GM12878 (cell line): ENCODE measurements around the gene SLX4. TPM values are rescaled to one million over a fixed set of nuclear protein-coding genes. Genes with fewer than 3 reads are reported as not detected.
A peak's percentile ranks its signal among the peaks of the same experiment; 100 is the strongest.

ENCODE experiments used
- ATAC-seq: fragments of 200-7000 bp; cut with Tn5 transposase; 3 replicates; pipeline ENCODE4 v1.9.1; 2020; ENCODE audit warnings: mild to moderate bottlenecking, moderate library complexity
- BruUV-seq: library from RNA; stranded (reverse); fragments of 400-500 nt; replicated peaks from 2 replicates; lab custom pipeline; 2021; lab: Mats Ljungman, UMichigan
- CTCF ChIA-PET: fragments of 300-600 bp; sonication (Branson Sonifier 250); formaldehyde crosslinking; extraction: SDS; loops from one replicate; lab custom pipeline; 2021; ENCODE audit warnings: inconsistent platforms; lab: Yijun Ruan, JAX
- POLR2A ChIA-PET: fragments of 350-600 bp; formaldehyde crosslinking; extraction: SDS; loops from one replicate; lab custom pipeline; 2021; ENCODE audit warnings: inconsistent platforms; lab: Charles Lee
- RAD21 ChIA-PET: fragments of 300-600 bp; sonication (Branson Sonifier 250); formaldehyde crosslinking; loops from one replicate; lab custom pipeline; 2023; ENCODE audit warnings: antibody characterized with exemption; ENCODE audit not compliant: unreplicated experiment; lab: Charles Lee
- SMC1A ChIA-PET: fragments of 300-600 bp; sonication (Branson Sonifier 250); formaldehyde crosslinking; loops from one replicate; lab custom pipeline; 2023; ENCODE audit not compliant: unreplicated experiment, uncharacterized antibody; lab: Charles Lee
- DNase-seq: peaks from one replicate; pipeline ENCODE4 v3.0.0-alpha.2; 2011; ENCODE audit warnings: low read depth, low spot score
- FAIRE-seq: peaks from 3 replicates; lab custom pipeline; 2011; peaks lifted over from hg19 to GRCh38; lab: Jason Lieb, UNC
- H2AFZ ChIP-seq: 2 replicates; pipeline ENCODE4 v1.6.0; 2011; ENCODE audit warnings: low read depth, low read length, control low read depth; ENCODE audit not compliant: control insufficient read depth
- H3K27ac ChIP-seq: 2 replicates; pipeline ENCODE4 v1.5.1; 2011; ENCODE audit warnings: control low read depth; ENCODE audit not compliant: control insufficient read depth, insufficient read depth
- H3K27me3 ChIP-seq, 2 experiments: replicated peaks in 1 of 2; 2 replicates each; pipeline versions ENCODE4 v1.6.0 to v1.6.1; 2011; ENCODE audit warnings: low read length in 1 of 2; ENCODE audit not compliant: control insufficient read depth in 2 of 2, insufficient read depth in 2 of 2
- H3K36me3 ChIP-seq, 2 experiments: 2 replicates each; pipeline ENCODE4 v1.5.1; 2011; ENCODE audit warnings: low read length in 1 of 2; ENCODE audit not compliant: control insufficient read depth in 2 of 2, insufficient read depth in 2 of 2
- H3K4me1 ChIP-seq: 2 replicates; pipeline ENCODE4 v1.6.1; 2011; ENCODE audit warnings: mild to moderate bottlenecking, low read length, moderate library complexity, mixed read lengths; ENCODE audit not compliant: control insufficient read depth, insufficient read depth
- H3K4me2 ChIP-seq: 2 replicates; pipeline ENCODE4 v1.6.0; 2011; ENCODE audit warnings: control low read depth; ENCODE audit not compliant: control insufficient read depth, insufficient read depth
- H3K4me3 ChIP-seq: fragments of 200-600 bp; sonication (generic); 2 replicates; pipeline ENCODE4 v1.5.1; 2016
- H3K79me2 ChIP-seq: 2 replicates; pipeline ENCODE4 v1.6.0; 2011; ENCODE audit warnings: low read length; ENCODE audit not compliant: control insufficient read depth, insufficient read depth
- H3K9ac ChIP-seq: 2 replicates; pipeline ENCODE4 v1.8.0; 2011; ENCODE audit warnings: low read length, control low read depth, mixed read lengths; ENCODE audit not compliant: control insufficient read depth, insufficient read depth
- H3K9me3 ChIP-seq: replicated peaks from 3 replicates; pipeline ENCODE4 v1.5.1; 2011; ENCODE audit warnings: mild to moderate bottlenecking, low read length; ENCODE audit not compliant: control insufficient read depth, insufficient read depth
- H4K20me1 ChIP-seq: 2 replicates; pipeline ENCODE4 v1.6.0; 2011; ENCODE audit not compliant: control insufficient read depth, insufficient read depth
- ESRRA ChIP-seq: IDR thresholded peaks from 2 replicates; pipeline ENCODE4 v1.6.1; 2012; ENCODE audit warnings: mild to moderate bottlenecking, low read length, improper control_type of control experiment
- ETV6 ChIP-seq, 2 experiments: fragments of 450-650 bp in 1 of 2; IDR thresholded peaks in 1 of 2; conservative IDR thresholded peaks in 1 of 2; 2 replicates each; pipeline ENCODE4 v1.6.1; 2014; ENCODE audit warnings: antibody characterized with exemption in 1 of 2, borderline replicate concordance in 1 of 2, low read depth in 1 of 2, mild to moderate bottlenecking in 1 of 2, moderate library complexity in 1 of 2
- HDAC6 ChIP-seq: fragments of 200-600 bp; sonication (generic); IDR thresholded peaks from one replicate; pipeline ENCODE4 v1.8.0; 2017; ENCODE audit warnings: antibody characterized with exemption; ENCODE audit not compliant: unreplicated experiment
- HSF1 ChIP-seq: fragments of 150-350 bp; IDR thresholded peaks from 2 replicates; pipeline ENCODE4 v1.6.1; 2014; ENCODE audit warnings: mild to moderate bottlenecking, low read depth, low read length
- MEF2B ChIP-seq: fragments of 450-650 bp; IDR thresholded peaks from 2 replicates; pipeline ENCODE4 v1.6.1; 2018; ENCODE audit warnings: mild to moderate bottlenecking, moderate library complexity; ENCODE audit not compliant: partially characterized antibody, poor library complexity, severe bottlenecking
- NR2C2 ChIP-seq: IDR thresholded peaks from 2 replicates; pipeline ENCODE4 v1.6.1; 2011; ENCODE audit warnings: borderline replicate concordance, low read depth; ENCODE audit not compliant: control insufficient read depth, insufficient read length
- NRF1 ChIP-seq: conservative IDR thresholded peaks from 2 replicates; pipeline ENCODE4 v1.6.1; 2011; ENCODE audit warnings: mild to moderate bottlenecking, low read depth, low read length, improper control_type of control experiment
- RAD21 ChIP-seq: IDR thresholded peaks from 2 replicates; pipeline ENCODE4 v1.6.1; 2011; ENCODE audit warnings: mild to moderate bottlenecking, low read depth, low read length, moderate library complexity; ENCODE audit not compliant: insufficient read depth
- RELB ChIP-seq: fragments of 450-650 bp; IDR thresholded peaks from 2 replicates; pipeline ENCODE4 v1.6.1; 2017; ENCODE audit warnings: low read depth, mild to moderate bottlenecking, moderate library complexity
- YY1 ChIP-seq: IDR thresholded peaks from 2 replicates; pipeline ENCODE4 v1.6.1; 2011; ENCODE audit warnings: low read depth, mild to moderate bottlenecking, low read length
- ZZZ3 ChIP-seq: IDR thresholded peaks from 2 replicates; pipeline ENCODE4 v1.6.1; 2011; ENCODE audit warnings: low read depth; ENCODE audit not compliant: control insufficient read depth, insufficient read length
- WGBS: methylation state at CpG from one replicate; pipeline ENCODE4 v1.1.6; 2016; ENCODE audit warnings: low lambda C conversion rate; ENCODE audit not compliant: insufficient replicate concordance, insufficient coverage; ENCODE audit errors: missing lambda C conversion rate; 5-methylcytosine and 5-hydroxymethylcytosine counted together
- in situ Hi-C: fragments of 300-500 bp; cut with MboI; formaldehyde crosslinking; loops from 9 replicates; pipeline ENCODE4 v1.14.3; 2018; ENCODE audit warnings: mixed read lengths
- intact Hi-C: fragments of 100-400 bp; cut with micrococcal nuclease; formaldehyde crosslinking; loops from one replicate; pipeline ENCODE4 v1.14.2; 2022; ENCODE audit not compliant: unreplicated experiment
- polyA plus RNA-seq, 11 experiments: library from polyadenylated mRNA; depleted of rRNA in 4 of 11; unstranded in 6 of 11; stranded (reverse) in 5 of 11; fragments of >200 nt; fragmentation: Nextera tagmentation in 4 of 11; fragmentation: Illumina TruSeq in 1 of 11; extraction: Ambion mirVana in 4 of 11; extraction: Trizol in 1 of 11; gene quantifications; 1 replicate in 1 of 11; 2 replicates in 10 of 11; pipeline versions ENCODE4 v1.2.1 to v1.2.3, GENCODE V29; 2011 to 2016; ENCODE audit warnings: inconsistent platforms in 2 of 11, missing spikeins in 2 of 11, low read depth in 1 of 11
- total RNA-seq, 4 experiments: library from RNA; depleted of rRNA in 3 of 4; stranded (reverse); fragments of >200 nt in 3 of 4; fragmentation: Illumina TruSeq in 1 of 4; extraction: Trizol in 1 of 4; gene quantifications; 2 replicates each; pipeline versions ENCODE4 v1.2.1 to v1.2.3, GENCODE V29; 2013 to 2021

SLX4 gene
- total and polyA plus RNA-seq, 10 of the 15 experiments (the other 5 are each of a cell fraction or from before 2014, with no cell fraction given): 0.18 to 12.3 (median 4.8) TPM

- H3K27ac ChIP-seq: peak overlapping the region; percentile 9
- H3K9me3 ChIP-seq: no peaks in the 10 kb centered on the region
- H4K20me1 ChIP-seq: no peaks in the 10 kb centered on the region
- ATAC-seq (peak; percentile 21), FAIRE-seq (no peak), DNase-seq (no peak)
- no TSS peak for BruUV-seq
- ChIA-PET RAD21 (interaction anchor here (0.7 kb wide), 1 partner anchor 97 kb away, joined by 3 read pairs; no protein-coding TSS in a partner anchor), POLR2A (interaction anchor here (0.6 to 0.9 kb wide), 4 partner anchors 13 to 29 kb away, joined by 3 read pairs; no protein-coding TSS in a partner anchor), SMC1A (interaction anchor here (1.1 to 1.5 kb wide), 3 partner anchors 18 to 30 kb away, joined by 3 to 5 read pairs (median 3); no protein-coding TSS in a partner anchor), CTCF (interaction anchor here (0.7 to 0.9 kb wide), 2 partner anchors 19 to 21 kb away, joined by 3 read pairs; no protein-coding TSS in a partner anchor)
- H3K27me3 ChIP-seq: no peaks in the 10 kb centered on the region
- intact Hi-C loops: loop anchor here (2.0 kb wide), 1 partner anchor 28 kb away; no protein-coding TSS in a partner anchor
- H3K4me3 ChIP-seq: no peak overlapping the region
- no peak for TF ChIP-seq RAD21
- TF ChIP-seq RELB: no peak
- TF ChIP-seq ESRRA: no peak
- TF ChIP-seq HDAC6: no peak
- no peak for TF ChIP-seq HSF1
- TF ChIP-seq NR2C2: no peak
- no peak for TF ChIP-seq NRF1
- no peak for TF ChIP-seq ZZZ3
- TF ChIP-seq ETV6 (conservative IDR thresholded peaks at IDR 0.05 in 1 of 2, IDR thresholded peaks at IDR 0.05 in 1 of 2; ENCODE audit: borderline replicate concordance in 1 of 2, low read depth in 1 of 2): no peak
- TF ChIP-seq MEF2B: no peak
- TF ChIP-seq YY1: no peak
- H3K79me2 ChIP-seq: peaks cover 17% of the 10 kb centered on the region
- peaks cover 25% of the 10 kb centered on the region for H3K4me1 ChIP-seq
- peak overlapping the region; percentile 15; the same call in 1 of the 2 replicates for H3K9ac ChIP-seq
- in situ Hi-C loops: no loop called here
- peak overlapping the region; percentile 36 for H3K4me2 ChIP-seq
- peak overlapping the region; percentile 11; the same call in 1 of the 2 replicates for H2AFZ ChIP-seq
- 42% methylated on average over 7 of the region's 7 CpGs for WGBS
- peaks cover 0 to 6% of the 10 kb centered on the region in 2 experiments; a peak in 2 of 4 replicates for H3K36me3 ChIP-seq
These were observed 4.2 kb downstream of the SLX4 start for GRCh38 chr16:3607161-3607560.
